HCT116 (cell line): Measurements from ENCODE around the gene F2RL2. TPM values are rescaled to one million over a fixed set of nuclear protein-coding genes. Genes with fewer than 3 reads are reported as not detected.

Source experiments
- ATAC-seq: fragments of 200-7000 bp; cut with Tn5 transposase; 2 replicates; pipeline ENCODE4 v1.9.1; 2020; ENCODE audit warnings: mild to moderate bottlenecking, moderate library complexity
- BruUV-seq: library from RNA; stranded (reverse); fragments of 400-500 nt; replicated peaks from 2 replicates; lab custom pipeline; 2021; lab: Mats Ljungman, UMichigan
- CTCF ChIA-PET: fragments of 300-600 bp; sonication (Branson Sonifier 250); formaldehyde crosslinking; loops from one replicate; lab custom pipeline; 2021; ENCODE audit warnings: antibody characterized with exemption; lab: Charles Lee
- POLR2A ChIA-PET: fragments of 300-600, 350-600 bp; sonication (Branson Sonifier 250); formaldehyde crosslinking; loops from one replicate; lab custom pipeline; 2021; ENCODE audit warnings: antibody characterized with exemption; lab: Charles Lee
- RAD21 ChIA-PET, 2 experiments: fragments of 300-600 bp; sonication (Branson Sonifier 250); formaldehyde crosslinking; loops; one replicate each; lab custom pipeline; 2023; ENCODE audit warnings: low total read pairs in 2 of 2; ENCODE audit not compliant: uncharacterized antibody in 2 of 2, unreplicated experiment in 2 of 2, low non-redundant PET in 1 of 2; lab: Charles Lee
- DNase-seq: peaks from one replicate; pipeline ENCODE4 v3.0.0-alpha.2; 2010; ENCODE audit warnings: low read depth, low spot score
- H2AFZ ChIP-seq: fragments of 200-600 bp; shearing (Covaris generic), sonication (generic); 2 replicates; pipeline ENCODE4 v1.6.1; 2017; ENCODE audit warnings: low read depth, mixed run types, mixed read lengths, antibody characterized with exemption, low read length; ENCODE audit not compliant: poor library complexity, severe bottlenecking
- H3K27ac ChIP-seq: 2 replicates; pipeline ENCODE4 v1.5.1; 2012; ENCODE audit warnings: low read depth, low read length
- H3K27me3 ChIP-seq: fragments of 200-600 bp; sonication (generic); 2 replicates; pipeline ENCODE4 v1.6.1; 2016; ENCODE audit warnings: mixed run types, low read length, mixed read lengths; ENCODE audit not compliant: insufficient read depth
- H3K36me3 ChIP-seq, 2 experiments: fragments of 200-500 bp in 1 of 2; fragments of 200-600 bp in 1 of 2; sonication (Bioruptor generic) in 1 of 2; sonication (generic) in 1 of 2; 2 replicates each; pipeline versions ENCODE4 v1.5.1 to v1.6.1; 2014 to 2016; ENCODE audit warnings: low read length in 2 of 2, inconsistent platforms in 1 of 2, mixed read lengths in 1 of 2, mixed run types in 1 of 2; ENCODE audit not compliant: insufficient read depth in 2 of 2, control insufficient read depth in 1 of 2
- H3K4me1 ChIP-seq, 2 experiments: fragments of 200-600 bp in 1 of 2; sonication (generic) in 1 of 2; 2 replicates each; pipeline versions ENCODE4 v1.5.1 to v1.6.1; 2012 to 2017; ENCODE audit warnings: low read length in 2 of 2, inconsistent platforms in 1 of 2, mild to moderate bottlenecking in 1 of 2, mixed read lengths in 1 of 2, mixed run types in 1 of 2, moderate library complexity in 1 of 2; ENCODE audit not compliant: insufficient read depth in 2 of 2, control insufficient read depth in 1 of 2
- H3K4me2 ChIP-seq: fragments of 200-600 bp; sonication (generic); 2 replicates; pipeline ENCODE4 v1.6.1; 2017; ENCODE audit warnings: mixed run types, low read length, mixed read lengths
- H3K4me3 ChIP-seq, 2 experiments: fragments of 200-600 bp in 1 of 2; sonication (generic) in 1 of 2; replicated peaks in 1 of 2; 2 replicates each; pipeline ENCODE4 v1.5.1; 2011 to 2016; ENCODE audit warnings: low read length in 2 of 2, control low read depth in 1 of 2, low read depth in 1 of 2, mild to moderate bottlenecking in 1 of 2, mixed read lengths in 1 of 2, mixed run types in 1 of 2
- H3K79me2 ChIP-seq: fragments of 200-600 bp; sonication (generic); 2 replicates; pipeline ENCODE4 v1.6.1; 2017; ENCODE audit warnings: mild to moderate bottlenecking, mixed run types, low read length, moderate library complexity, mixed read lengths; ENCODE audit not compliant: insufficient read depth
- H3K9ac ChIP-seq: fragments of 200-600 bp; sonication (generic); 2 replicates; pipeline ENCODE4 v1.6.1; 2016; ENCODE audit warnings: low read length, mixed read lengths
- H3K9me2 ChIP-seq: fragments of 200-600 bp; sonication (generic), shearing (Covaris generic); 2 replicates; pipeline ENCODE4 v1.6.1; 2017; ENCODE audit warnings: mixed run types, mild to moderate bottlenecking, moderate library complexity; ENCODE audit not compliant: insufficient read depth
- H3K9me3 ChIP-seq, 2 experiments: fragments of 200-500 bp in 1 of 2; fragments of 200-600 bp in 1 of 2; sonication (Bioruptor generic) in 1 of 2; sonication (generic) in 1 of 2; 2 replicates each; pipeline ENCODE4 v1.6.1; 2014 to 2017; ENCODE audit warnings: low read length in 2 of 2, mixed read lengths in 2 of 2, inconsistent platforms in 1 of 2, low read depth in 1 of 2, mild to moderate bottlenecking in 1 of 2, mixed run types in 1 of 2, moderate library complexity in 1 of 2; ENCODE audit not compliant: control insufficient read depth in 1 of 2, insufficient read depth in 1 of 2
- H4K20me1 ChIP-seq: fragments of 200-600 bp; sonication (generic), shearing (Covaris generic); 2 replicates; pipeline ENCODE4 v1.6.1; 2017; ENCODE audit warnings: mixed run types, mild to moderate bottlenecking, moderate library complexity; ENCODE audit not compliant: insufficient read depth
- ATF3 ChIP-seq: IDR thresholded peaks from 2 replicates; pipeline ENCODE4 v1.6.1; 2012
- CBX3 ChIP-seq: IDR thresholded peaks from 2 replicates; pipeline ENCODE4 v1.6.1; 2012; ENCODE audit warnings: low read depth
- CEBPB ChIP-seq: IDR thresholded peaks from 2 replicates; pipeline ENCODE4 v1.6.1; 2012; ENCODE audit warnings: low read depth
- EGR1 ChIP-seq: IDR thresholded peaks from 2 replicates; pipeline ENCODE4 v1.6.1; 2012; ENCODE audit warnings: low read depth
- ELF1 ChIP-seq: IDR thresholded peaks from 2 replicates; pipeline ENCODE4 v1.6.1; 2012; ENCODE audit warnings: low read depth, borderline replicate concordance
- EZH2 ChIP-seq: fragments of 200-600 bp; sonication (generic); IDR thresholded peaks from 2 replicates; pipeline ENCODE4 v1.6.1; 2017; ENCODE audit warnings: antibody characterized with exemption, mixed run types
- EZH2phosphoT487 ChIP-seq: fragments of 200-600 bp; IDR thresholded peaks from 2 replicates; pipeline ENCODE4 v1.6.1; 2018; ENCODE audit warnings: antibody characterized with exemption, borderline replicate concordance
- JUND ChIP-seq: IDR thresholded peaks from 2 replicates; pipeline ENCODE4 v1.6.1; 2012
- POLR2A ChIP-seq: IDR thresholded peaks from 2 replicates; pipeline ENCODE4 v1.7.0; 2011; ENCODE audit warnings: borderline replicate concordance; ENCODE audit not compliant: insufficient read depth, insufficient read length; ENCODE audit errors: extremely low read depth
- POLR2AphosphoS5 ChIP-seq: IDR thresholded peaks from 2 replicates; pipeline ENCODE4 v1.6.1; 2011; ENCODE audit warnings: mild to moderate bottlenecking, low read depth, low read length, moderate library complexity
- RAD21 ChIP-seq: IDR thresholded peaks from 2 replicates; pipeline ENCODE4 v1.6.1; 2012; ENCODE audit warnings: low read depth, mild to moderate bottlenecking
- SRF ChIP-seq: IDR thresholded peaks from 2 replicates; pipeline ENCODE4 v1.6.1; 2012; ENCODE audit warnings: low read depth
- YY1 ChIP-seq: IDR thresholded peaks from 2 replicates; pipeline ENCODE4 v1.6.1; 2011; ENCODE audit warnings: low read length, low read depth, moderate library complexity, mild to moderate bottlenecking; ENCODE audit not compliant: insufficient replicate concordance; ENCODE audit errors: extremely low read depth
- ZFX ChIP-seq: fragments of 450-650 bp; IDR thresholded peaks from 2 replicates; pipeline ENCODE4 v1.6.1; 2017
- ZNF274 ChIP-seq: fragments of 200-500 bp; sonication (Bioruptor generic); IDR thresholded peaks from 2 replicates; pipeline ENCODE4 v1.6.1; 2014; ENCODE audit warnings: mild to moderate bottlenecking, low read depth, low read length, inconsistent platforms
- intact Hi-C: fragments of 100-400 bp; cut with micrococcal nuclease; formaldehyde crosslinking; loops from 2 replicates; pipeline ENCODE4 v1.10.0; 2022
- total RNA-seq: library from RNA; stranded (reverse); gene quantifications from one replicate; pipeline ENCODE4 v1.2.1, GENCODE V29; 2021; ENCODE audit not compliant: unreplicated experiment

F2RL2 gene
- total RNA-seq, 1 experiment from 2014 or later: 0.07 TPM

GRCh38 chr5:76590027-76590426 is 33.2 kb downstream of the F2RL2 start:
- H3K9me2 ChIP-seq: peaks cover 2% of the 10 kb centered on the region; the same call in 1 of the 2 replicates
- no peaks in the 10 kb centered on the region for H3K79me2 ChIP-seq
- H3K27me3 ChIP-seq: no peaks in the 10 kb centered on the region
- intact Hi-C loops: no loop called here
- no peaks in the 10 kb centered on the region for H3K36me3 ChIP-seq
- H3K4me1 ChIP-seq: no peaks in the 10 kb centered on the region
- POLR2A ChIA-PET: no interaction called here
- no peak overlapping the region for H3K4me3 ChIP-seq
- H3K9ac ChIP-seq: no peak overlapping the region
- RAD21 ChIA-PET: no interaction called here
- no peak overlapping the region for H3K27ac ChIP-seq
- TF ChIP-seq ZNF274: no peak
- no peak for TF ChIP-seq SRF
- no peak for TF ChIP-seq ATF3
- TF ChIP-seq YY1: no peak
- no peak for TF ChIP-seq ZFX
- no peak for TF ChIP-seq RAD21
- TF ChIP-seq POLR2A: no peak
- TF ChIP-seq JUND: no peak
- TF ChIP-seq EZH2: no peak
- TF ChIP-seq CBX3: no peak
- no peak for TF ChIP-seq ELF1
- TF ChIP-seq CEBPB: no peak
- TF ChIP-seq POLR2AphosphoS5: no peak
- no peak for TF ChIP-seq EZH2phosphoT487
- TF ChIP-seq EGR1: no peak
- no peak for ATAC-seq
- no TSS peak for BruUV-seq
- no peaks in the 10 kb centered on the region for H3K9me3 ChIP-seq
- DNase-seq: no peak
- H4K20me1 ChIP-seq: no peaks in the 10 kb centered on the region
- H3K4me2 ChIP-seq: no peak overlapping the region
- H2AFZ ChIP-seq: no peak overlapping the region
- CTCF ChIA-PET: interaction anchor here (2.6 kb wide), 1 partner anchor 11 kb away, joined by 8 read pairs; no protein-coding TSS in a partner anchor
